H9 (cell line): ENCODE results near the gene PCYT2. TPM values are rescaled to one million over a fixed set of nuclear protein-coding genes. Genes with fewer than 3 reads are reported as not detected.

Source experiments
- DNase-seq: peaks from one replicate; pipeline ENCODE4 v3.0.0-alpha.2; 2017
- H2AFZ ChIP-seq: one replicate; pipeline ENCODE4 v1.6.1; 2013; ENCODE audit warnings: mild to moderate bottlenecking, low read length, control low read depth, moderate library complexity
- H2AK5ac ChIP-seq: 2 replicates; pipeline ENCODE4 v1.6.1; 2013; ENCODE audit warnings: low read length, control low read depth, mixed read lengths; ENCODE audit not compliant: insufficient read length
- H2BK120ac ChIP-seq: one replicate; pipeline ENCODE4 v1.6.1; 2013; ENCODE audit warnings: low read depth, mild to moderate bottlenecking, low read length, control low read depth, inconsistent platforms; ENCODE audit not compliant: poor library complexity, severe bottlenecking
- H2BK12ac ChIP-seq: 2 replicates; pipeline ENCODE4 v1.6.1; 2013; ENCODE audit warnings: low read length, control low read depth, mixed read lengths, low read depth; ENCODE audit not compliant: insufficient read length
- H2BK15ac ChIP-seq: 2 replicates; pipeline ENCODE4 v1.6.1; 2013; ENCODE audit warnings: low read depth, low read length, control low read depth
- H2BK20ac ChIP-seq: one replicate; pipeline ENCODE4 v1.6.1; 2013; ENCODE audit warnings: low read depth, mild to moderate bottlenecking, low read length, control low read depth, inconsistent platforms; ENCODE audit not compliant: poor library complexity, severe bottlenecking
- H2BK5ac ChIP-seq: 2 replicates; pipeline ENCODE4 v1.6.1; 2013; ENCODE audit warnings: low read length, control low read depth, mixed read lengths; ENCODE audit not compliant: insufficient read length
- H3K14ac ChIP-seq: 2 replicates; pipeline ENCODE4 v1.6.1; 2013; ENCODE audit warnings: low read length, control low read depth; ENCODE audit not compliant: insufficient read depth
- H3K18ac ChIP-seq: 2 replicates; pipeline ENCODE4 v1.6.1; 2013; ENCODE audit warnings: low read depth, mild to moderate bottlenecking, mixed read lengths, low read length, control low read depth; ENCODE audit not compliant: insufficient read length
- H3K23ac ChIP-seq: 2 replicates; pipeline ENCODE4 v1.6.1; 2013; ENCODE audit warnings: low read length, control low read depth, mixed read lengths, low read depth; ENCODE audit not compliant: insufficient read length
- H3K23me2 ChIP-seq: 2 replicates; pipeline ENCODE4 v1.6.1; 2013; ENCODE audit warnings: low read depth, mild to moderate bottlenecking, mixed read lengths, low read length, control low read depth; ENCODE audit not compliant: insufficient read length, poor library complexity, severe bottlenecking
- H3K27ac ChIP-seq: 2 replicates; pipeline ENCODE4 v1.5.1; 2013; ENCODE audit warnings: low read length, control low read depth, mixed read lengths, low read depth; ENCODE audit not compliant: insufficient read length
- H3K27me3 ChIP-seq: 2 replicates; pipeline ENCODE4 v1.6.1; 2013; ENCODE audit warnings: low read length, control low read depth, inconsistent platforms; ENCODE audit not compliant: insufficient read depth
- H3K4ac ChIP-seq: 2 replicates; pipeline ENCODE4 v1.6.1; 2013; ENCODE audit warnings: low read depth, mild to moderate bottlenecking, control low read depth, inconsistent platforms, low read length, moderate library complexity
- H3K4me1 ChIP-seq: 2 replicates; pipeline ENCODE4 v1.6.1; 2013; ENCODE audit warnings: low read length, control low read depth, inconsistent platforms; ENCODE audit not compliant: insufficient read depth
- H3K4me2 ChIP-seq: 2 replicates; pipeline ENCODE4 v1.6.1; 2013; ENCODE audit warnings: low read length, control low read depth, mixed read lengths; ENCODE audit not compliant: insufficient read length, insufficient read depth
- H3K56ac ChIP-seq: 2 replicates; pipeline ENCODE4 v1.6.1; 2013; ENCODE audit warnings: low read depth, mild to moderate bottlenecking, mixed read lengths, low read length, control low read depth; ENCODE audit not compliant: insufficient read length
- H3K79me1 ChIP-seq: 2 replicates; pipeline ENCODE4 v1.6.1; 2013; ENCODE audit warnings: low read depth, mild to moderate bottlenecking, moderate library complexity, low read length, control low read depth, inconsistent platforms; ENCODE audit not compliant: insufficient read depth, poor library complexity, severe bottlenecking
- H3K79me2 ChIP-seq: 2 replicates; pipeline ENCODE4 v1.6.1; 2013; ENCODE audit warnings: low read length, control low read depth, inconsistent platforms; ENCODE audit not compliant: insufficient read depth
- H3K9ac ChIP-seq: 2 replicates; pipeline ENCODE4 v1.6.1; 2013; ENCODE audit warnings: low read length, control low read depth, mixed read lengths; ENCODE audit not compliant: insufficient read length; ENCODE audit errors: extremely low read depth
- H3K9me3 ChIP-seq: one replicate; pipeline ENCODE4 v1.6.1; 2013; ENCODE audit warnings: low read depth, low read length, inconsistent platforms; ENCODE audit not compliant: control insufficient read depth
- H3T11ph ChIP-seq: one replicate; pipeline ENCODE4 v1.6.1; 2013; ENCODE audit warnings: mild to moderate bottlenecking, low read length, control low read depth, inconsistent platforms
- H4K20me1 ChIP-seq: one replicate; pipeline ENCODE4 v1.6.1; 2013; ENCODE audit not compliant: control insufficient read depth, insufficient read length, insufficient read depth
- H4K5ac ChIP-seq: 2 replicates; pipeline ENCODE4 v1.6.1; 2013; ENCODE audit warnings: low read depth, mild to moderate bottlenecking, mixed read lengths, low read length, control low read depth; ENCODE audit not compliant: insufficient read length
- H4K8ac ChIP-seq: replicated peaks from 2 replicates; pipeline ENCODE4 v1.6.1; 2013; ENCODE audit warnings: low read length, control low read depth, mixed read lengths, low read depth; ENCODE audit not compliant: insufficient read length
- H4K91ac ChIP-seq: 2 replicates; pipeline ENCODE4 v1.6.1; 2013; ENCODE audit warnings: low read depth, mild to moderate bottlenecking, moderate library complexity, mixed read lengths, low read length, control low read depth; ENCODE audit not compliant: insufficient read length
- H3K27ac Mint-ChIP-seq, 3 experiments: 2 replicates in 2 of 3; 3 replicates in 1 of 3; pipeline ENCODE4 v1.8.0; 2020 to 2021; ENCODE audit warnings: mixed read lengths in 3 of 3, mild to moderate bottlenecking in 1 of 3, moderate library complexity in 1 of 3
- H3K27me3 Mint-ChIP-seq: 2 replicates; pipeline ENCODE4 v1.8.0; 2021; ENCODE audit warnings: low read depth, mild to moderate bottlenecking, moderate library complexity, mixed read lengths
- H3K36me3 Mint-ChIP-seq, 3 experiments: 2 replicates in 2 of 3; 3 replicates in 1 of 3; pipeline ENCODE4 v1.8.0; 2020 to 2021; ENCODE audit warnings: low read depth in 3 of 3, mixed read lengths in 3 of 3; ENCODE audit not compliant: insufficient read depth in 1 of 3
- H3K4me1 Mint-ChIP-seq, 2 experiments: 2 replicates each; pipeline ENCODE4 v1.8.0; 2020; ENCODE audit warnings: mixed read lengths in 2 of 2
- H3K4me3 Mint-ChIP-seq, 2 experiments: 2 replicates in 1 of 2; 3 replicates in 1 of 2; pipeline ENCODE4 v1.8.0; 2020 to 2021; ENCODE audit warnings: mild to moderate bottlenecking in 2 of 2, mixed read lengths in 2 of 2, moderate library complexity in 1 of 2
- H3K9me3 Mint-ChIP-seq, 2 experiments: 2 replicates in 1 of 2; 3 replicates in 1 of 2; pipeline ENCODE4 v1.8.0; 2020; ENCODE audit warnings: mild to moderate bottlenecking in 2 of 2, mixed read lengths in 2 of 2, moderate library complexity in 1 of 2
- CTCF ChIP-seq: fragments of 200-600 bp; sonication (generic); conservative IDR thresholded peaks from 3 replicates; pipeline ENCODE4 v1.8.0; 2021; ENCODE audit warnings: antibody characterized with exemption, mild to moderate bottlenecking
- WGBS: extraction: QIAGEN DNeasy Blood & Tissue Kit; methylation state at CpG from one replicate; pipeline ENCODE4 v1.1.7; 2013; ENCODE audit warnings: missing lambda C conversion rate, low lambda C conversion rate, mixed read lengths; ENCODE audit not compliant: insufficient read length; ENCODE audit errors: extremely low coverage; 5-methylcytosine and 5-hydroxymethylcytosine counted together
- total RNA-seq: library from RNA; stranded (reverse); gene quantifications from 2 replicates; pipeline ENCODE4 v1.2.1, GENCODE V29; 2021

PCYT2 gene
- total RNA-seq, 1 experiment from 2014 or later, result 24.5 TPM

- no peak overlapping the region for H2AFZ ChIP-seq
- no peak overlapping the region for H3K56ac ChIP-seq
- no peak overlapping the region for H4K91ac ChIP-seq
- H3K36me3 Mint-ChIP-seq, result peaks cover 9 to 27% (median 26%) of the 10 kb centered on the region in 3 experiments; a peak in 6 of 7 replicates
- no peak overlapping the region for H3K4ac ChIP-seq
- no peak overlapping the region for H3K27ac ChIP-seq
- H2BK5ac ChIP-seq, result no peak overlapping the region
- H3K18ac ChIP-seq, result no peak overlapping the region
- no peaks in the 10 kb centered on the region for H4K20me1 ChIP-seq
- no peak for TF ChIP-seq CTCF
- DNase-seq, result peak; percentile 55
- H3K4me3 Mint-ChIP-seq, result no peak overlapping the region; a peak in 1 of 5 replicates
- no peak overlapping the region for H3K9ac ChIP-seq
- peaks cover 8% of the 10 kb centered on the region for H3K23me2 ChIP-seq
- H3K14ac ChIP-seq, result no peak overlapping the region
- H3K9me3 ChIP-seq, result no peaks in the 10 kb centered on the region
- H3K4me2 ChIP-seq, result no peak overlapping the region
- H3K79me1 ChIP-seq, result peaks cover under 1% of the 10 kb centered on the region
- no peak overlapping the region for H2AK5ac ChIP-seq
- H3K23ac ChIP-seq, result no peak overlapping the region
- H3K27ac Mint-ChIP-seq, result peak overlapping the region in 2 of 3 experiments; percentile 67 to 90; a peak in 5 of 7 replicates
- WGBS, result no CpG with 5 or more reads among the region's 28 CpGs
- H3K4me1 ChIP-seq, result no peaks in the 10 kb centered on the region
- no peak overlapping the region for H2BK120ac ChIP-seq
- H3K27me3 ChIP-seq, result no peaks in the 10 kb centered on the region
- H3K9me3 Mint-ChIP-seq, result no peaks in the 10 kb centered on the region
- peaks cover 17 to 34% of the 10 kb centered on the region in 2 experiments for H3K4me1 Mint-ChIP-seq
- no peak overlapping the region for H4K8ac ChIP-seq
- H4K5ac ChIP-seq, result no peak overlapping the region
- H2BK12ac ChIP-seq, result no peak overlapping the region
- H3K27me3 Mint-ChIP-seq, result no peaks in the 10 kb centered on the region; the same call in 1 of the 2 replicates
- no peak overlapping the region for H2BK15ac ChIP-seq
- H3K79me2 ChIP-seq, result no peaks in the 10 kb centered on the region; the same call in 1 of the 2 replicates
- H2BK20ac ChIP-seq, result no peak overlapping the region
- H3T11ph ChIP-seq, result no peak overlapping the region
These were observed 43.1 kb downstream of the PCYT2 start for GRCh38 chr17:81867991-81868673.
